HEK293T (cell line): Measurements from ENCODE around the gene FHIT.

Experiments
- NFRKB ChIP-seq: fragments of 450-650 bp; IDR thresholded peaks from 2 replicates; pipeline ENCODE4 v1.6.1; 2016; ENCODE audit warnings: mild to moderate bottlenecking, moderate library complexity
- SUZ12 ChIP-seq: fragments of 450-650 bp; IDR thresholded peaks from 2 replicates; pipeline ENCODE4 v1.6.1; 2016; ENCODE audit warnings: mild to moderate bottlenecking
- TARDBP ChIP-seq: fragments of 450-650 bp; IDR thresholded peaks from 2 replicates; pipeline ENCODE4 v1.6.1; 2016
- TF ChIP-seq, protein P1 (sequence below): fragments of 450-650 bp; IDR thresholded peaks from 2 replicates; pipeline ENCODE4 v1.6.1; 2016

DNA sequence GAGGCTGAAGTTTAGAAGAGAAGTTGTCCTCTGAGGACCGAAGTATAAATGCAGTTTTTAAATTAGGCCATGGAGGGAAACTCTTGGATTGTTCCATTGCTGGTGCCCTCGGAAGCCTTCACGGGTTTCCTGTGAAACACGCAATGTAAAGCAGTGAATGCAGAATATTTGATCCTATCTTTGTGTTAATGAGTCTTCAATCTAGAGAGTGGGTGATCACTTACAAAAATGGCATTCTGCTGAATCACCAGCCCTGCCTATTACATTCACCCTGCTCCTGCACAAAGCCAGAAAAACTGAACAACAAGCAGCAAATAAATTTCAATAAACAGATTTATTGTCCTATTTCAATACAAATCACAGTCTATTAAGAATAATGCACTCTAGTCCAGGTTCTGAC, 1063.9 kb downstream of the FHIT start:
- TF ChIP-seq NFRKB (no peak), TARDBP (no peak), SUZ12 (no peak)
- TF ChIP-seq, protein P1, sequence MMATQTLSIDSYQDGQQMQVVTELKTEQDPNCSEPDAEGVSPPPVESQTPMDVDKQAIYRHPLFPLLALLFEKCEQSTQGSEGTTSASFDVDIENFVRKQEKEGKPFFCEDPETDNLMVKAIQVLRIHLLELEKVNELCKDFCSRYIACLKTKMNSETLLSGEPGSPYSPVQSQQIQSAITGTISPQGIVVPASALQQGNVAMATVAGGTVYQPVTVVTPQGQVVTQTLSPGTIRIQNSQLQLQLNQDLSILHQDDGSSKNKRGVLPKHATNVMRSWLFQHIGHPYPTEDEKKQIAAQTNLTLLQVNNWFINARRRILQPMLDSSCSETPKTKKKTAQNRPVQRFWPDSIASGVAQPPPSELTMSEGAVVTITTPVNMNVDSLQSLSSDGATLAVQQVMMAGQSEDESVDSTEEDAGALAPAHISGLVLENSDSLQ, result no peak
